ENCODE measurements around the gene GGT6.

DNA sequence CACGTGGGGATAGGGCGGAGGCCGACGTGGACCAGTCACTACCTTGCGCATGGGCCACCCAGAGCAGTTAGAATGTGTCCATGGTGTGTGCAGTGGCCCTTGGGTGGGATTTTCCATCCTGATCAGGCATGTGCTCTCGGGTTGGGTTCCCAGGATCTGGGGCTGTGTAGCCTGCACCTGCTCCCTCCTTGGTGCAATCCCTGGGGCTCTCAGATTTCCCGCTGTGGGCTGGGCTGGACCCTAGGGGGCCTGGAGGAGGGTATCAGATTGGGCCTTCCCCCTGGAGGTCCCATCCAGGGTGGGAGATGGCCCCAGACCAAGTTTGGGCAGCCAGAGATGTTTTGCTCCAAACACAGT, 25.2 kb upstream of the GGT6 start:
- no peak for TF ChIP-seq POLR2A (IDR thresholded peaks at IDR 0.05)
- TF ChIP-seq, protein P1, sequence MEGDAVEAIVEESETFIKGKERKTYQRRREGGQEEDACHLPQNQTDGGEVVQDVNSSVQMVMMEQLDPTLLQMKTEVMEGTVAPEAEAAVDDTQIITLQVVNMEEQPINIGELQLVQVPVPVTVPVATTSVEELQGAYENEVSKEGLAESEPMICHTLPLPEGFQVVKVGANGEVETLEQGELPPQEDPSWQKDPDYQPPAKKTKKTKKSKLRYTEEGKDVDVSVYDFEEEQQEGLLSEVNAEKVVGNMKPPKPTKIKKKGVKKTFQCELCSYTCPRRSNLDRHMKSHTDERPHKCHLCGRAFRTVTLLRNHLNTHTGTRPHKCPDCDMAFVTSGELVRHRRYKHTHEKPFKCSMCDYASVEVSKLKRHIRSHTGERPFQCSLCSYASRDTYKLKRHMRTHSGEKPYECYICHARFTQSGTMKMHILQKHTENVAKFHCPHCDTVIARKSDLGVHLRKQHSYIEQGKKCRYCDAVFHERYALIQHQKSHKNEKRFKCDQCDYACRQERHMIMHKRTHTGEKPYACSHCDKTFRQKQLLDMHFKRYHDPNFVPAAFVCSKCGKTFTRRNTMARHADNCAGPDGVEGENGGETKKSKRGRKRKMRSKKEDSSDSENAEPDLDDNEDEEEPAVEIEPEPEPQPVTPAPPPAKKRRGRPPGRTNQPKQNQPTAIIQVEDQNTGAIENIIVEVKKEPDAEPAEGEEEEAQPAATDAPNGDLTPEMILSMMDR (IDR thresholded peaks at IDR 0.05): no peak

Data from tibial nerve (tissue), 3 donors.